Cardiac muscle cell (in vitro differentiated cells and primary cell): ENCODE results near the gene ZSCAN20. TPM values are rescaled to one million over a fixed set of nuclear protein-coding genes. Genes with fewer than 3 reads are reported as not detected.

Experiments
- DNase-seq, 2 donors: peaks; one replicate each; pipeline versions ENCODE4 v3.0.0 to v3.0.0-alpha.2; 2010 to 2017; ENCODE audit warnings: low read depth in 1 of 2, low spot score in 1 of 2
- H3K27ac ChIP-seq: fragments of 200-600 bp; sonication (generic); 2 replicates; pipeline ENCODE4 v1.5.1; 2016
- H3K27me3 ChIP-seq: fragments of 200-600 bp; sonication (generic); 2 replicates; pipeline ENCODE4 v1.6.0; 2016; ENCODE audit warnings: control low read depth
- H3K36me3 ChIP-seq: fragments of 200-600 bp; sonication (generic); 2 replicates; pipeline ENCODE4 v1.5.1; 2016; ENCODE audit warnings: control low read depth
- H3K4me1 ChIP-seq: fragments of 200-600 bp; sonication (generic); 2 replicates; pipeline ENCODE4 v1.8.1; 2017; ENCODE audit warnings: low read depth, mild to moderate bottlenecking, mixed run types
- H3K4me3 ChIP-seq: fragments of 200-600 bp; sonication (generic); 2 replicates; pipeline ENCODE4 v1.5.1; 2016; ENCODE audit warnings: mild to moderate bottlenecking
- H3K9me3 ChIP-seq: fragments of 200-600 bp; sonication (generic); 2 replicates; pipeline ENCODE4 v1.5.1; 2017; ENCODE audit warnings: low read depth, mild to moderate bottlenecking, control low read depth
- polyA plus RNA-seq: library from polyadenylated mRNA; unstranded; fragments of >200 nt; fragmentation: Nextera tagmentation; extraction: Ambion mirVana; gene quantifications from 2 replicates; pipeline ENCODE4 v1.2.1, GENCODE V29; 2016
- total RNA-seq: library from RNA; depleted of rRNA; stranded (reverse); fragments of >200 nt; gene quantifications from 2 replicates; pipeline ENCODE4 v1.2.3, GENCODE V29; 2016
- TF ChIP-seq, protein P1 (sequence below): IDR thresholded peaks from 2 replicates; pipeline ENCODE4 v1.5.1; 2012; ENCODE audit warnings: low read depth, mild to moderate bottlenecking, low read length

Gene ZSCAN20
- total and polyA plus RNA-seq, 2 experiments from 2014 or later, result 1.4 to 7.2 TPM

DNA sequence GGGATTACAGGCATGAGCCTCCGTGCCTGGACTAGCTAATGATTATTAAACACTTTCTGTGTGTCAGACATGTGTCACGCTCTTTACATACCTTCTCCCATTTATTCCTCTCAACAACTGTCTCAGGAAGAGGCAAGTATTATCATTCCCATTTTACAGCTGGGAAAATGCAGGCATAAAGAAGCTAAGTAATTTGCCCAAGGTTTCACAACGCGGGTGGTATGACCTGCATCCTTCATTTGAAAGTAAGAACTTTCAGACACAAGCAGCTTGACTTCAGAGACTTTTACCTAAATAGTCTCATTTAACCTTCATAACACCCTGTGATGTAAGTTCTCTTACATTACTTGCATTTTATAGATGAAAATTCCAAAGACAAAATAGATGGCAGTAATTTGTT is 1.0 kb upstream of the ZSCAN20 start:
- H3K36me3 ChIP-seq, result no peaks in the 10 kb centered on the region
- no peak overlapping the region for H3K27ac ChIP-seq
- H3K9me3 ChIP-seq, result no peaks in the 10 kb centered on the region
- no peak overlapping the region for H3K4me3 ChIP-seq
- TF ChIP-seq, protein P1, sequence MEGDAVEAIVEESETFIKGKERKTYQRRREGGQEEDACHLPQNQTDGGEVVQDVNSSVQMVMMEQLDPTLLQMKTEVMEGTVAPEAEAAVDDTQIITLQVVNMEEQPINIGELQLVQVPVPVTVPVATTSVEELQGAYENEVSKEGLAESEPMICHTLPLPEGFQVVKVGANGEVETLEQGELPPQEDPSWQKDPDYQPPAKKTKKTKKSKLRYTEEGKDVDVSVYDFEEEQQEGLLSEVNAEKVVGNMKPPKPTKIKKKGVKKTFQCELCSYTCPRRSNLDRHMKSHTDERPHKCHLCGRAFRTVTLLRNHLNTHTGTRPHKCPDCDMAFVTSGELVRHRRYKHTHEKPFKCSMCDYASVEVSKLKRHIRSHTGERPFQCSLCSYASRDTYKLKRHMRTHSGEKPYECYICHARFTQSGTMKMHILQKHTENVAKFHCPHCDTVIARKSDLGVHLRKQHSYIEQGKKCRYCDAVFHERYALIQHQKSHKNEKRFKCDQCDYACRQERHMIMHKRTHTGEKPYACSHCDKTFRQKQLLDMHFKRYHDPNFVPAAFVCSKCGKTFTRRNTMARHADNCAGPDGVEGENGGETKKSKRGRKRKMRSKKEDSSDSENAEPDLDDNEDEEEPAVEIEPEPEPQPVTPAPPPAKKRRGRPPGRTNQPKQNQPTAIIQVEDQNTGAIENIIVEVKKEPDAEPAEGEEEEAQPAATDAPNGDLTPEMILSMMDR, result no peak
- H3K4me1 ChIP-seq, result peaks cover 3% of the 10 kb centered on the region
- H3K27me3 ChIP-seq, result no peaks in the 10 kb centered on the region
- DNase-seq, result no peak

DNA sequence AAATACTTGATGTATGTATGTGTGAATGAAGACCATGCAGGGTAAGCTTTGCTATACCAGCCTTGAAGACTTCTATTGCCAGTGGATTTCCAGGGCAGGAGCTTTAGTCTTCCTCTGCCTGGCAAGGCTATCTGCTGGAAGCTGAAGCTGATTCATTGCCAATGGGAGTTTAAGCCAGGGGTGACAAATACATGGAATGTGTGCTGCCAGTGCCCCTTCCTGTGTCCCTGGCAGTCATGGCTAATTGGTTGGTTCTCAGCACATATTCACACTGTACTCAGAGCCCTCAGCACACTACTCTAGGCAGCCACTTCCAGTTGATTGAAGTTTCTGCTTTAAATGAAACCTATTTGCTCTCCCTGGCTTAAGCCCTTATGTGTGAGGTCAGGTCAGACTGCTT is 1.5 kb downstream of the ZSCAN20 start:
- TF ChIP-seq, protein P1, result no peak
- H3K27ac ChIP-seq, result no peak overlapping the region
- peaks cover 3% of the 10 kb centered on the region for H3K4me1 ChIP-seq
- no peak for DNase-seq
- no peaks in the 10 kb centered on the region for H3K36me3 ChIP-seq
- H3K27me3 ChIP-seq, result no peaks in the 10 kb centered on the region
- H3K9me3 ChIP-seq, result no peaks in the 10 kb centered on the region
- H3K4me3 ChIP-seq, result no peak overlapping the region

DNA sequence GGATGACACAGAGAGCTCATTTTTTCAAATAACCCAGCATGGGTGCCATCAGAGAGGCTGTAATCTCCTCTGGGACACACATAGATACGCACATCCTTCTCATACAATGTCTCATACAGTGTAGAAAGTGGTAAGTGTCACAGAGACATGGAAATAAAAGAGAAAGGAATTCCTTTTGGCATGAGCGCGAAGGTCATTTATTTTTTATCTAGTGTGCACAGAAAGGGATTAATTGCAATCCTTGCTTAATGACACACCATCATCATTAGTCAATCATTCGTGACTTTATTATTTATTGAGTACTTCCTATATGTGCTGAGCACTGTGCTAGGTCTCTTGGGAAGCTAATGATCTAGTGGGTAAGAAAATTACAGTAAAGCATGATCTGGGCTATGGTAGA is 5.0 kb downstream of the ZSCAN20 start:
- DNase-seq, result no peak
- Histone ChIP-seq H3K27ac (no peak overlapping the region), H3K4me1 (no peaks in the 10 kb centered on the region), H3K36me3 (peaks cover 9% of the 10 kb centered on the region), H3K4me3 (no peak overlapping the region), H3K9me3 (no peaks in the 10 kb centered on the region), H3K27me3 (no peaks in the 10 kb centered on the region)
- TF ChIP-seq, protein P1, result no peak

DNA sequence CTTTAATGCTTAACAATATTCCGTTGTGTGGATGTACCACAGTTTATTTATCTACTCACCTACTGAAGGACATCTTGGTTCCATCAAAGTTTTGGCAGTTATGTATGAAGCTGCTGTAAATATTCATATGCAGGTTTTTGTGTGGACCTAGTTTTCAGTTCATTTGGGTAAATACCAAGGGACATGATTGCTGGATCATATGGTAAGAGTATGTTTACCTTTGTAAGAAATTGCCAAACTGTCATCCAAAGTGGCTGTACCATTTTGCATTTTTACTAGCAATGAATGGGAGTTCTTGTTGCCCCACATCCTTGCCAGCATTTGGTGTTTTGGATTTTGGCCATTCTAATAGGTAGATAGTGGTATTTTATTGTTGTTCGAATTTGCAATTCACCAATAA is 10.0 kb downstream of the ZSCAN20 start:
- Histone ChIP-seq H3K36me3 (peaks cover 9% of the 10 kb centered on the region), H3K27me3 (no peaks in the 10 kb centered on the region), H3K4me1 (no peaks in the 10 kb centered on the region), H3K27ac (no peak overlapping the region), H3K4me3 (no peak overlapping the region), H3K9me3 (no peaks in the 10 kb centered on the region)
- TF ChIP-seq, protein P1, result no peak
- DNase-seq, result no peak

DNA sequence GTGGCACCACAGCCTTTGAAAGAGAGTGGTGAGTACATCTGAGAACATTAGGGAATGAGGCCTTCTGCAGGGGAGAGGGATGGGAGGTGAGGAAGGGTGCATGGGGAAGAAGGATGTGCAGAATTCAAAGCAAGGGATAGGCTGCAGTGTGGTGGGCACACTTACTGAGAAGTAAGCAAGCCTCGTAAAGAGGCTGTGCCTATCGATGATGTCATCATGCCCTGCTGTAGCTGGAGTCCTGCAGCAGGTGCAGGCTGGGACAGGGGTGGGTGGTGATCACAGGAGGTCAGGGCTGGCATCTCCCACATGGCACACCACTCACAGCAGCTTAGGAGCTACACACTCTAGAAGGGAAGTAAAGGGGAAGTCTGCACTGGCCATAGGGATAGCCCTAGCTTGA is 16.2 kb downstream of the ZSCAN20 start:
- no peak overlapping the region for H3K4me3 ChIP-seq
- DNase-seq, result no peak
- H3K9me3 ChIP-seq, result no peaks in the 10 kb centered on the region
- no peak overlapping the region for H3K27ac ChIP-seq
- H3K36me3 ChIP-seq, result peaks cover 7% of the 10 kb centered on the region
- TF ChIP-seq, protein P1, result no peak
- no peaks in the 10 kb centered on the region for H3K4me1 ChIP-seq
- no peaks in the 10 kb centered on the region for H3K27me3 ChIP-seq

DNA sequence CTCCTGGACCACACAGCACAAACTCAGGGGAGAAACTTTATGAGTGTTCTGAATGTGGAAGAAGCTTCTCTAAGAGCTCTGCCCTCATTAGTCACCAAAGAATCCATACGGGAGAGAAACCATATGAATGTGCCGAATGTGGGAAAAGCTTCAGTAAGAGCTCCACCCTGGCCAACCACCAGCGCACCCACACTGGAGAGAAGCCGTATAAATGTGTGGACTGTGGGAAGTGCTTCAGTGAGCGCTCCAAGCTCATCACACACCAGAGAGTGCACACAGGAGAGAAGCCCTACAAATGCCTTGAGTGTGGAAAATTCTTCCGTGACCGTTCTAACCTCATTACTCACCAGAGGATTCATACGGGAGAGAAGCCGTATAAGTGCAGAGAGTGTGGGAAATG is 22.5 kb downstream of the ZSCAN20 start:
- Histone ChIP-seq H3K9me3 (peaks cover 14% of the 10 kb centered on the region), H3K36me3 (peaks cover 13% of the 10 kb centered on the region), H3K27ac (no peak overlapping the region), H3K4me1 (no peaks in the 10 kb centered on the region), H3K27me3 (no peaks in the 10 kb centered on the region), H3K4me3 (no peak overlapping the region)
- DNase-seq, result no peak
- TF ChIP-seq, protein P1, result no peak
